Measurements from ENCODE around the gene TMEM11.

The TMEM11 gene

GRCh38 chr17:21217346-21217745, 3.4 kb upstream of the TMEM11 start:
- no peak for TF ChIP-seq CTCF (IDR thresholded peaks at IDR 0.05; ENCODE audit: low read depth, low read length, missing control alignments)

GRCh38 chr17:21215935-21216334, 2.0 kb upstream of the TMEM11 start:
- DNase-seq (ENCODE audit: extremely low read depth, low read depth): no peak
- TF ChIP-seq CTCF (IDR thresholded peaks at IDR 0.05; ENCODE audit: low read depth, low read length, missing control alignments): no peak
- no peak overlapping the region for H3K4me3 ChIP-seq (replicated peaks; ENCODE audit: low read depth, low read length)

More at GRCh38 chr17:21217346-21217745, 3.4 kb upstream of the TMEM11 start:
- no peak overlapping the region for H3K4me3 ChIP-seq (replicated peaks; ENCODE audit: low read depth, low read length)
- no peak for DNase-seq (ENCODE audit: extremely low read depth, low read depth)

- no peak for TF ChIP-seq CTCF (IDR thresholded peaks at IDR 0.05; ENCODE audit: low read depth, low read length, missing control alignments)
- peak overlapping the region; percentile 93 for H3K4me3 ChIP-seq (replicated peaks; ENCODE audit: low read depth, low read length)
- DNase-seq (ENCODE audit: extremely low read depth, low read depth): no peak
These were observed 998 bp upstream of the TMEM11 start for GRCh38 chr17:21214777-21215541.

GRCh38 chr17:21213638-21214014, 335 bp downstream of the TMEM11 start:
- peak overlapping the region; percentile 93 for H3K4me3 ChIP-seq (replicated peaks; ENCODE audit: low read depth, low read length)
- no peak for TF ChIP-seq CTCF (IDR thresholded peaks at IDR 0.05; ENCODE audit: low read depth, low read length, missing control alignments)
- no peak for DNase-seq (ENCODE audit: extremely low read depth, low read depth)

- no peak for DNase-seq (ENCODE audit: extremely low read depth, low read depth)
- peak overlapping the region; percentile 93 for H3K4me3 ChIP-seq (replicated peaks; ENCODE audit: low read depth, low read length)
- no peak for TF ChIP-seq CTCF (IDR thresholded peaks at IDR 0.05; ENCODE audit: low read depth, low read length, missing control alignments)
These were observed 929 bp downstream of the TMEM11 start for GRCh38 chr17:21212826-21213637.

GRCh38 chr17:21211825-21212479, 2.0 kb downstream of the TMEM11 start:
- H3K4me3 ChIP-seq (replicated peaks; ENCODE audit: low read depth, low read length): peak overlapping the region; percentile 93
- no peak for TF ChIP-seq CTCF (IDR thresholded peaks at IDR 0.05; ENCODE audit: low read depth, low read length, missing control alignments)
- DNase-seq (ENCODE audit: extremely low read depth, low read depth): no peak
